ENCODE measurements around the gene FILIP1L.

DNA sequence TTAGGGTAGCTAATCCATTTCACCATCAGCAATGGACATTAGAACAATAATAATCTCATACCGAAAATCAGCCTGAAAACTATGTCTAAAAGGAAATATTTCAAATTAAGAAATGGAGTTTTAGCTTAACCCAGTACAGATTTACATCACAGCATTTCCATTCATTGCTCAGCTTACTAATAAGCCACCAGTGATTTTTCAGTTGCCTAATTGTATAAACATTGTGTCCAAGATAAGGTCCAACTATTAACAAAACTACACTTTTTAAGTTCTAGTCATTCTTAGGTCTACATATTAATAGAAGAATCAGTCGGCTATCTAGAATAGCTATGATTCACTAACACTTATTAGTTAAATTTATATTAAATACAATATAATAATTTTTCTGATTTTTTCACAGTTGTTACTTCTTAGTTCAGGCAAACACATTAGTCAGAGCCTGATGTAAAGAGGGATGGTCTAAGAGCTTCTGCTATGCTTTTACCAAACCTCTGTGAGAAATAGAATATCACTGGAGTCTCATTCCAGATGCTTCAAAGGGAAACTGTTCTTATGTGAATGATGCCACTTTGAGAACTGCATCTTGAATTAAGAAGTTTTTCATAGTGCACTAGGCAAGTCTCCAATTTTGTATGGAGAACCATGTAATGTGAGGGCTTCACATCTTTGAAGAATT, 222.6 kb downstream of the FILIP1L start:
- TF ChIP-seq SIN3A (IDR thresholded peaks at IDR 0.05; ENCODE audit: borderline replicate concordance, insufficient read depth, low read length) (no peak), POLR2AphosphoS5 (IDR thresholded peaks at IDR 0.05; ENCODE audit: low read depth, low read length) (no peak), TAF1 (IDR thresholded peaks at IDR 0.05; ENCODE audit: borderline replicate concordance, insufficient read depth, low read length) (no peak), FOXP2 (optimal IDR thresholded peaks at IDR 0.05; ENCODE audit: borderline replicate concordance, extremely low read depth, extremely low read length, insufficient read depth) (no peak)
- TF ChIP-seq, protein P1, sequence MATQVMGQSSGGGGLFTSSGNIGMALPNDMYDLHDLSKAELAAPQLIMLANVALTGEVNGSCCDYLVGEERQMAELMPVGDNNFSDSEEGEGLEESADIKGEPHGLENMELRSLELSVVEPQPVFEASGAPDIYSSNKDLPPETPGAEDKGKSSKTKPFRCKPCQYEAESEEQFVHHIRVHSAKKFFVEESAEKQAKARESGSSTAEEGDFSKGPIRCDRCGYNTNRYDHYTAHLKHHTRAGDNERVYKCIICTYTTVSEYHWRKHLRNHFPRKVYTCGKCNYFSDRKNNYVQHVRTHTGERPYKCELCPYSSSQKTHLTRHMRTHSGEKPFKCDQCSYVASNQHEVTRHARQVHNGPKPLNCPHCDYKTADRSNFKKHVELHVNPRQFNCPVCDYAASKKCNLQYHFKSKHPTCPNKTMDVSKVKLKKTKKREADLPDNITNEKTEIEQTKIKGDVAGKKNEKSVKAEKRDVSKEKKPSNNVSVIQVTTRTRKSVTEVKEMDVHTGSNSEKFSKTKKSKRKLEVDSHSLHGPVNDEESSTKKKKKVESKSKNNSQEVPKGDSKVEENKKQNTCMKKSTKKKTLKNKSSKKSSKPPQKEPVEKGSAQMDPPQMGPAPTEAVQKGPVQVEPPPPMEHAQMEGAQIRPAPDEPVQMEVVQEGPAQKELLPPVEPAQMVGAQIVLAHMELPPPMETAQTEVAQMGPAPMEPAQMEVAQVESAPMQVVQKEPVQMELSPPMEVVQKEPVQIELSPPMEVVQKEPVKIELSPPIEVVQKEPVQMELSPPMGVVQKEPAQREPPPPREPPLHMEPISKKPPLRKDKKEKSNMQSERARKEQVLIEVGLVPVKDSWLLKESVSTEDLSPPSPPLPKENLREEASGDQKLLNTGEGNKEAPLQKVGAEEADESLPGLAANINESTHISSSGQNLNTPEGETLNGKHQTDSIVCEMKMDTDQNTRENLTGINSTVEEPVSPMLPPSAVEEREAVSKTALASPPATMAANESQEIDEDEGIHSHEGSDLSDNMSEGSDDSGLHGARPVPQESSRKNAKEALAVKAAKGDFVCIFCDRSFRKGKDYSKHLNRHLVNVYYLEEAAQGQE (IDR thresholded peaks at IDR 0.05; ENCODE audit: insufficient read depth in 1 of 2, low read depth in 2 of 2, low read length in 2 of 2) = no peak
